ENCODE measurements around the gene GYG2.
"Not testable (repeated sequence)": the region's sequence is repeated elsewhere in the genome, so short reads cannot be mapped to it uniquely, and the experiment has no call there.

The GYG2 gene

GRCh38 chrX:2894885-2895292 lies 66.2 kb downstream of the GYG2 start:
- DNase-seq (ENCODE audit: low read depth), result peak; percentile 88

GRCh38 chrX:2897311-2897689 lies 68.6 kb downstream of the GYG2 start:
- TF ChIP-seq POLR2A (IDR thresholded peaks at IDR 0.05; ENCODE audit: extremely low read depth, insufficient read length) (no peak), MYC (IDR thresholded peaks at IDR 0.05; ENCODE audit: low read depth, low read length) (no peak), CTCF (IDR thresholded peaks at IDR 0.05; ENCODE audit: low read depth, low read length) (no peak), MAX (IDR thresholded peaks at IDR 0.05; ENCODE audit: low read depth, low read length) (no peak)
- H3K4me3 ChIP-seq (ENCODE audit: low read depth, low read length), result no peak overlapping the region
- DNase-seq (ENCODE audit: low read depth), result no peak

More at GRCh38 chrX:2894885-2895292, 66.2 kb downstream of the GYG2 start:
- TF ChIP-seq POLR2A (IDR thresholded peaks at IDR 0.05; ENCODE audit: extremely low read depth, insufficient read length) (no peak), MYC (IDR thresholded peaks at IDR 0.05; ENCODE audit: low read depth, low read length) (peak; percentile 20; the same call in 1 of the 2 replicates), MAX (IDR thresholded peaks at IDR 0.05; ENCODE audit: low read depth, low read length) (peak; percentile 39; the same call in 1 of the 2 replicates), CTCF (IDR thresholded peaks at IDR 0.05; ENCODE audit: low read depth, low read length) (no peak)
- no peak overlapping the region for H3K4me3 ChIP-seq (ENCODE audit: low read depth, low read length)

GRCh38 chrX:2897690-2898623 lies 69.2 kb downstream of the GYG2 start:
- peak; percentile 82 for DNase-seq (ENCODE audit: low read depth)
- H3K4me3 ChIP-seq (ENCODE audit: low read depth, low read length), result not testable (repeated sequence)

GRCh38 chrX:2898846-2899512 lies 70.2 kb downstream of the GYG2 start:
- DNase-seq (ENCODE audit: low read depth), result no peak
- H3K4me3 ChIP-seq (ENCODE audit: low read depth, low read length), result no peak overlapping the region
- TF ChIP-seq POLR2A (IDR thresholded peaks at IDR 0.05; ENCODE audit: extremely low read depth, insufficient read length), result no peak
- TF ChIP-seq MAX (IDR thresholded peaks at IDR 0.05; ENCODE audit: low read depth, low read length), result no peak
- no peak for TF ChIP-seq CTCF (IDR thresholded peaks at IDR 0.05; ENCODE audit: low read depth, low read length)
- TF ChIP-seq MYC (IDR thresholded peaks at IDR 0.05; ENCODE audit: low read depth, low read length), result no peak

GRCh38 chrX:2901367-2902036 lies 72.8 kb downstream of the GYG2 start:
- TF ChIP-seq MYC (IDR thresholded peaks at IDR 0.05; ENCODE audit: low read depth, low read length), result no peak
- no peak for TF ChIP-seq MAX (IDR thresholded peaks at IDR 0.05; ENCODE audit: low read depth, low read length)
- TF ChIP-seq CTCF (IDR thresholded peaks at IDR 0.05; ENCODE audit: low read depth, low read length), result no peak
- TF ChIP-seq POLR2A (IDR thresholded peaks at IDR 0.05; ENCODE audit: extremely low read depth, insufficient read length), result no peak
- H3K4me3 ChIP-seq (ENCODE audit: low read depth, low read length), result no peak overlapping the region
- DNase-seq (ENCODE audit: low read depth), result no peak

GRCh38 chrX:2902841-2903240 lies 74.1 kb downstream of the GYG2 start:
- no peak overlapping the region for H3K4me3 ChIP-seq (ENCODE audit: low read depth, low read length)
- no peak for DNase-seq (ENCODE audit: low read depth)
- TF ChIP-seq MYC (IDR thresholded peaks at IDR 0.05; ENCODE audit: low read depth, low read length) (no peak), MAX (IDR thresholded peaks at IDR 0.05; ENCODE audit: low read depth, low read length) (no peak), POLR2A (IDR thresholded peaks at IDR 0.05; ENCODE audit: extremely low read depth, insufficient read length) (no peak), CTCF (IDR thresholded peaks at IDR 0.05; ENCODE audit: low read depth, low read length) (no peak)
